Tibial artery (tissue), 4 donors: ENCODE data around the gene CACNA1E.
"Not testable (repeated sequence)": the region's sequence is repeated elsewhere in the genome, so short reads cannot be mapped to it uniquely, and the experiment has no call there.

Experiments used
- DNase-seq, 2 donors: peaks; one replicate each; pipeline ENCODE4 v3.0.0-alpha.2; 2019
- H3K27ac ChIP-seq, 2 donors: fragments of 200-600 bp; sonication (generic) in 1 of 2; 1 replicate in 1 of 2; 2 replicates in 1 of 2; pipeline ENCODE4 v1.5.1; 2018 to 2019; ENCODE audit warnings: mild to moderate bottlenecking in 1 of 2
- H3K27me3 ChIP-seq, 2 donors: fragments of 200-600 bp; sonication (generic) in 1 of 2; one replicate each; pipeline versions ENCODE4 v1.5.1 to v1.6.0; 2016 to 2019
- H3K36me3 ChIP-seq, 3 donors: fragments of 200-600 bp; sonication (generic) in 2 of 3; one replicate each; pipeline ENCODE4 v1.5.1; 2016 to 2019; ENCODE audit warnings: mild to moderate bottlenecking in 2 of 3
- H3K4me1 ChIP-seq, 4 donors: fragments of 200-600 bp; sonication (generic) in 2 of 4; 1 replicate in 3 of 4; 2 replicates in 1 of 4; pipeline ENCODE4 v1.5.1; 2016 to 2019
- H3K4me3 ChIP-seq, 2 donors: fragments of 200-600 bp; sonication (generic) in 1 of 2; 1 replicate in 1 of 2; 2 replicates in 1 of 2; pipeline ENCODE4 v1.5.1; 2018 to 2019; ENCODE audit warnings: mild to moderate bottlenecking in 2 of 2
- H3K9me3 ChIP-seq, 3 donors: fragments of 200-600 bp; sonication (generic) in 1 of 3; one replicate each; pipeline ENCODE4 v1.5.1; 2016 to 2019
- intact Hi-C: fragments of 100-400 bp; cut with DNase I; formaldehyde crosslinking; loops from one replicate; pipeline ENCODE4 v1.15.0; 2023; ENCODE audit warnings: low total_unique reads
- TF ChIP-seq, protein P1 (sequence below), 2 experiments: fragments of 200-600 bp in 1 of 2; fragments of 450-650 bp in 1 of 2; IDR thresholded peaks; one replicate each; pipeline ENCODE4 v1.5.1; 2017 to 2019; ENCODE audit warnings: antibody characterized with exemption in 2 of 2, mild to moderate bottlenecking in 1 of 2, moderate library complexity in 1 of 2

CACNA1E gene

DNA sequence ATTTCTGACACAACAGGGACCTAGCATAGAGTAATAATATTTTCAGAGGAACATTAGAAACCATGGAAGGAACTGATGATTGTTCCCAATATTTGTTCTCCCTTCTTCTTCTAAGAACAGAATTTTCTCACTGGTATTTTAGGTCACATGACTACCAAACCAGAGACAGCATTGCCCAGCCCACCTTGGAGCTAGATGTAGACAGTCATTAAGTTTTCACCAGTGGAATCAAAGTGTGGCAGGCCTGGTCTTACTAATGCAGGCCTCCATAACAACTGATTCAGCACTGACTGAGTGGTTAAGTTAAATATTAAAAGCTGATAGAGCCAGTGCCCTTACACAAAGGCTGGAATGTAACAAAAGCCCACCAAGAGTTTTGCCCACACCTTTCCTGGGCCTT, 333.8 kb downstream of the CACNA1E start:
- TF ChIP-seq, protein P1, sequence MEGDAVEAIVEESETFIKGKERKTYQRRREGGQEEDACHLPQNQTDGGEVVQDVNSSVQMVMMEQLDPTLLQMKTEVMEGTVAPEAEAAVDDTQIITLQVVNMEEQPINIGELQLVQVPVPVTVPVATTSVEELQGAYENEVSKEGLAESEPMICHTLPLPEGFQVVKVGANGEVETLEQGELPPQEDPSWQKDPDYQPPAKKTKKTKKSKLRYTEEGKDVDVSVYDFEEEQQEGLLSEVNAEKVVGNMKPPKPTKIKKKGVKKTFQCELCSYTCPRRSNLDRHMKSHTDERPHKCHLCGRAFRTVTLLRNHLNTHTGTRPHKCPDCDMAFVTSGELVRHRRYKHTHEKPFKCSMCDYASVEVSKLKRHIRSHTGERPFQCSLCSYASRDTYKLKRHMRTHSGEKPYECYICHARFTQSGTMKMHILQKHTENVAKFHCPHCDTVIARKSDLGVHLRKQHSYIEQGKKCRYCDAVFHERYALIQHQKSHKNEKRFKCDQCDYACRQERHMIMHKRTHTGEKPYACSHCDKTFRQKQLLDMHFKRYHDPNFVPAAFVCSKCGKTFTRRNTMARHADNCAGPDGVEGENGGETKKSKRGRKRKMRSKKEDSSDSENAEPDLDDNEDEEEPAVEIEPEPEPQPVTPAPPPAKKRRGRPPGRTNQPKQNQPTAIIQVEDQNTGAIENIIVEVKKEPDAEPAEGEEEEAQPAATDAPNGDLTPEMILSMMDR (IDR thresholded peaks at IDR 0.05), result no peak
- Histone ChIP-seq H3K4me1 (no peaks in the 10 kb centered on the region), H3K27ac (no peak overlapping the region), H3K36me3 (no peaks in the 10 kb centered on the region), H3K27me3 (no peaks in the 10 kb centered on the region), H3K9me3 (no peaks in the 10 kb centered on the region), H3K4me3 (no peak overlapping the region)
- DNase-seq, result no peak
- intact Hi-C loops, result no loop called here

DNA sequence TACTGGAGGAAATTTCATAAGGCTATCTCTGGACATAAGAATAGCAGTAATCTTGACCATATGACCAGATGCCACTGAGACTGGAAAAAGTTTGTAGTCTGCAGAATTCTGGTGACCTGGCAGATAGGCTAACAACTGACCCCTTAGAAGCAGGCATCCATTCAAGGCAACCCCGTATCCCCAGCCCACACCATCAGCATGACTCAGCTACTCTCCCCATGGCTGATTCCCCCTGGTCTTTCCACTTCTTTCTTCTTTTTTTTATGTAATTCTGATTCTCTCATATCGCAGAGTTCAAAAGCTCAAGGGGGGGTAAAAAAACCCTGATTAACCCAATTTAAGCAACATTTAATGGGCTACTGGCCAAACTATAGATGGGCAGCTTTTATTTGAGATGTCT, 335.1 kb downstream of the CACNA1E start:
- Histone ChIP-seq H3K4me1 (no peaks in the 10 kb centered on the region), H3K36me3 (no peaks in the 10 kb centered on the region), H3K9me3 (no peaks in the 10 kb centered on the region), H3K27me3 (no peaks in the 10 kb centered on the region), H3K27ac (no peak overlapping the region), H3K4me3 (no peak overlapping the region)
- no peak for DNase-seq
- intact Hi-C loops, result no loop called here
- TF ChIP-seq, protein P1 (IDR thresholded peaks at IDR 0.05), result no peak

DNA sequence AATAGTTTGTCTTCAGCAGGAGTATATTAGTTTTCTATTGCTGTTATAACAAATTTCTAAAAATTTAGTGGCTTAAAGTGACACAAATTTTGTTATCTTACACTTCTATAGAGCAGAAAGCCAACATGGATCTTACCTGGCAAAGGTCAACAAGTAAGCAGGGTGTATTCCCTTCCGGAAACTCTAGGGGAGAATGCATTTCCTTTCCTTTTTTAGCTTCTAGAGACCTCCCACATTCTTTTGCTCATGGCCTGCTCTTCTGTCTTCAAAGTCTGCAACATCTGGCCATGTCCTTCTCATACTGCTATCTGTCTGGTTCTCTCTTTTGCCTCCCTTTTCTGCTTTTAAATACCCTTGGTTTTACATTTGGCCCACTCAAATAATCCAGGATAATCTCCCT, 335.6 kb downstream of the CACNA1E start:
- no peak overlapping the region for H3K27ac ChIP-seq
- DNase-seq, result no peak
- TF ChIP-seq, protein P1 (IDR thresholded peaks at IDR 0.05), result no peak
- no peaks in the 10 kb centered on the region for H3K9me3 ChIP-seq
- no peaks in the 10 kb centered on the region for H3K27me3 ChIP-seq
- intact Hi-C loops, result no loop called here
- H3K4me3 ChIP-seq, result no peak overlapping the region
- no peaks in the 10 kb centered on the region for H3K36me3 ChIP-seq
- no peaks in the 10 kb centered on the region for H3K4me1 ChIP-seq

DNA sequence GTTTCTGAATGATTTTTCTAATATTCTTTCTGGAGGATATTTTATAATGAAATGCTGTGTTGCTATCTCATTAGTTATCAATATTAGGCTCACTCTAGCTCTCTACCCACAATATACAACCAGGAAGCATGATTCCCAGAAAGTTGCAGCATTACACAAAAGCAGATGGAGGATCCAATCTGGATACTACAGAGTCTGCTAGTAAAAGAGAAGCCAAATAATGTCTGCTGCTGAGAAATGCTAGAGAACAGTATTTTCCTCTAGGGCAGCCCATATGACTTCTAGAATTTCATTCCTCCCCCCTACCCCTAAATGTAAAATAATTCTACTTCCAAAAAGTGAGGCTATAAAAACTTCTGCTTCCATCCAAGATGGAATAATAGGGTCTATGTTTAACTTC, 338.4 kb downstream of the CACNA1E start:
- Histone ChIP-seq H3K27me3 (no peaks in the 10 kb centered on the region), H3K4me3 (no peak overlapping the region), H3K27ac (no peak overlapping the region), H3K9me3 (peaks cover 0 to 6% (median 4%) of the 10 kb centered on the region in 3 donors), H3K4me1 (no peaks in the 10 kb centered on the region), H3K36me3 (no peaks in the 10 kb centered on the region)
- no peak for DNase-seq
- TF ChIP-seq, protein P1 (IDR thresholded peaks at IDR 0.05), result no peak
- intact Hi-C loops, result no loop called here

DNA sequence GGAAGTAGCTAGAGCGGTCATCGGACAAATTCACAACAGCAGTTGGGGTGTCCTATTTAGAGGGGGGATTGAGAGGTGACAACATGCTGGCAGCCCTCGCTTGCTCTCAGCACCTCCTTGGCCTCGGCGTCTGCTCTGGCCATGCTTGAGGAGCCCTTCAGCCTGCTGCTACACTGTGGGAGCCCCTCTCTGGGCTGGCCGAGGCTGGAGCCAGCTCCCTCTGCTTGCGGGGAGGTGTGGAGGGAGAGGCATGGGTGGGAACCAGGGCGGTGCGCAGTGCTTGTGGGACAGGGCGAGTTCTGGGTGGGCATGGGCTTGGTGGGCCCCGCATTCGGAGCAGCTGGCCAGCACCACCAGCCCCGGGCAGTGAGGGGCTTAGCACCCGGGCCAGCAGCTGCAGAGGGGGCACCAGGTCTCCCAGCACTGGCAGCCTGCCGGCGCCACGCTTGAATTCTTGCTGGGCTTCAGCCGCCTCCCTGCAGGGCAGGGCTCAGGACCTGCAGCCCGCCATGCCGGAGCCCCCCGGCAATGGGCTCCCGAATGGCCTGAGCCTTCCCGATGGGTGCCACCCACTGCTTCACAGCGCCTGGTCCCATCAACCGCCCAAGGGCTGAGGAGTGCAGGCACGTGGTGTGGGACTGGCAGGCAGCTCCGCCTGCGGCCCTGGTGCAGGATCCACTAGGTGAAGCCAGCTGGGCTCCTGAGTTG, 349.0 kb downstream of the CACNA1E start:
- H3K9me3 ChIP-seq, result peaks cover 2 to 26% (median 6%) of the 10 kb centered on the region in 3 donors
- H3K4me1 ChIP-seq, H3K27me3 ChIP-seq, H3K27ac ChIP-seq, H3K4me3 ChIP-seq, DNase-seq, H3K36me3 ChIP-seq, intact Hi-C loops: not testable (repeated sequence)

DNA sequence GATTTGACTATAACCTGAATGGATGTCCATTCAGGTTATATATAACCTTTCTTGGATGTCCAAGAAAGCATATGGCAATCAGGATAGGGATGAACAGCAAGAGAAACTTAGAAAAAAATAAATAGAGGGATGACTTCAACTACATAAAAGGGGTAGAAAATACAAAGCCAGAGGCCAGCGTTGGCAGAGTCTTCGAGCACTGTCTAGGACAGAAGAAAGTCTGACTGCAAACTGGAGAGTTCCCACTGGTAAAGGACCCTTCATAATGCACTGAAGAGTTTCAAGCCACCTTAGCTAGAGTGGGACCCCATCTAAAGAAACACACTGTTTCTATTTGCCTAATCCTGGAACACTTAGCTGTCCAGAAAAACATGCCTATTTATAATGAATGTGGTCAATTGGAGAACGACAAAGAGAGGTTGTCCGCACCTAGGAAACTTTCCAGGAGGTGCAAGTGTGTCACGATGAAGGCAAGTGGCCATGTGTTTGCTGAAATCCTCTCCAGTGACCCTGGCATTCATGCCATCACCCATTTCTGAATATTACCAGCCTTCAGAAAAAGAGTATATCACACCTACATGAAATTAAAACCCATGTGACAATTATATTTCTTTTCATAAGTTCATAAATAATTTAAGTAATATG, 362.8 kb downstream of the CACNA1E start:
- no peaks in the 10 kb centered on the region for H3K27me3 ChIP-seq
- no peak overlapping the region for H3K4me3 ChIP-seq
- TF ChIP-seq, protein P1 (IDR thresholded peaks at IDR 0.05), result no peak
- no peak overlapping the region for H3K27ac ChIP-seq
- intact Hi-C loops, result no loop called here
- no peaks in the 10 kb centered on the region for H3K4me1 ChIP-seq
- H3K36me3 ChIP-seq, result no peaks in the 10 kb centered on the region
- no peaks in the 10 kb centered on the region for H3K9me3 ChIP-seq
- DNase-seq, result no peak
